ENCODE measurements around the gene APOH.

Gene APOH

GRCh38 chr17:66190738-66191592, 38.2 kb downstream of the APOH start:
- DNase-seq, result no peak

GRCh38 chr17:66187718-66188117, 41.5 kb downstream of the APOH start:
- DNase-seq, result no peak

GRCh38 chr17:66185862-66186261, 43.4 kb downstream of the APOH start:
- DNase-seq, result no peak

GRCh38 chr17:66184392-66184791, 44.8 kb downstream of the APOH start:
- no peak for DNase-seq

GRCh38 chr17:66183529-66183928, 45.7 kb downstream of the APOH start:
- DNase-seq, result no peak

- no peak for DNase-seq
Measured at GRCh38 chr17:66178642-66179041, 50.6 kb downstream of the APOH start.

GRCh38 chr17:66177048-66177447, 52.2 kb downstream of the APOH start:
- peak; percentile 82 for DNase-seq

GRCh38 chr17:66175892-66176291, 53.3 kb downstream of the APOH start:
- no peak for DNase-seq

- peak; percentile 37 for DNase-seq
Measured at GRCh38 chr17:66172691-66173223, 56.5 kb downstream of the APOH start.

GRCh38 chr17:66172144-66172543, 57.1 kb downstream of the APOH start:
- DNase-seq, result no peak

- no peak for DNase-seq
Measured at GRCh38 chr17:66171692-66172091, 57.5 kb downstream of the APOH start.

GRCh38 chr17:66171172-66171571, 58.0 kb downstream of the APOH start:
- no peak for DNase-seq

GRCh38 chr17:66169839-66170238, 59.4 kb downstream of the APOH start:
- no peak for DNase-seq

GRCh38 chr17:66167189-66167815, 61.9 kb downstream of the APOH start:
- no peak for DNase-seq

GRCh38 chr17:66165537-66166123, 63.6 kb downstream of the APOH start:
- no peak for DNase-seq

Measured in DMS79 (cell line).